ENCODE measurements around the gene FXYD2. TPM values are rescaled to one million over a fixed set of nuclear protein-coding genes. Genes with fewer than 3 reads are reported as not detected.

FXYD2 gene
- total RNA-seq, 6 experiments from 2014 or later, result 0.40 TPM; not detected in 5

DNA sequence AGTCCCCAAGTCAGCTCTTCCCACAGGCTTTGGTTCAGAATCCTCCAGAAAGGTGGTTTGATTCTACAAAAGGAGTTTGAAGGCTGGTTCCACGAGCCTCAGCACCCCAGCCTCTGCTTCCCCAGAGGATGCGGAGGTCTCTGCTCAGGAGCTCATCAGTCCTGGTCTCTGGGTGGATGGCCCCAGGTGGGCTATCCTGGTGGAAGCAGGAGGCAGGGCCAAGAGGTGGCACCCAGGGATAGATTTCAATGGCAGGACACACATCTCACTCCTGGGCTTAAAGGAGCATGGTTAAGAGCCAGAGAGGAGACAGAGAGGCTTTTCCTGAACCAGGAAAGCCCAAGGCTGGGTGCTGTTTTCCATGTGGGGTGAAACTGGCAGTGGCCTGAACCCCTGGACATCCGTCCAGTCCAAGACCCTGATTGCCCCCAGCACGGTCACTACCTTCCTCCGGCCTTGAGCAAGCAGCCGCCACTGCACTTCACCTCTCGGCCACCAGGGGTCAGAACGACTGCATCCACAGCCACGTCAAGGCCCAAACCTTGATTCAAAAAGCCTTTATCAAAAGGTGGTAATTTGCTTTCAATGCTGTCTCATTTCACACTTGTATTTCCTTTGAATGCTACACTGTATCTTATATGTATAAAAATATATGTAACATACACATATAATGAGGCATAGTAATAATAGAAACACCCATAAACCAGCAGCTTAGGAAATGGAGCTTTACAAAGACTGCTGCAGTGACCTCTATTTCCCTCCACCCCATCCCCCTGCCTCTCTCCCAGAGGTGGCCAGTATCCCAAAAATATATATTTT is 19.3 kb upstream of the FXYD2 start:
- peaks cover 19% of the 10 kb centered on the region for H3K27me3 Mint-ChIP-seq (ENCODE audit: insufficient read depth)
- peak; percentile 36 for DNase-seq

DNA sequence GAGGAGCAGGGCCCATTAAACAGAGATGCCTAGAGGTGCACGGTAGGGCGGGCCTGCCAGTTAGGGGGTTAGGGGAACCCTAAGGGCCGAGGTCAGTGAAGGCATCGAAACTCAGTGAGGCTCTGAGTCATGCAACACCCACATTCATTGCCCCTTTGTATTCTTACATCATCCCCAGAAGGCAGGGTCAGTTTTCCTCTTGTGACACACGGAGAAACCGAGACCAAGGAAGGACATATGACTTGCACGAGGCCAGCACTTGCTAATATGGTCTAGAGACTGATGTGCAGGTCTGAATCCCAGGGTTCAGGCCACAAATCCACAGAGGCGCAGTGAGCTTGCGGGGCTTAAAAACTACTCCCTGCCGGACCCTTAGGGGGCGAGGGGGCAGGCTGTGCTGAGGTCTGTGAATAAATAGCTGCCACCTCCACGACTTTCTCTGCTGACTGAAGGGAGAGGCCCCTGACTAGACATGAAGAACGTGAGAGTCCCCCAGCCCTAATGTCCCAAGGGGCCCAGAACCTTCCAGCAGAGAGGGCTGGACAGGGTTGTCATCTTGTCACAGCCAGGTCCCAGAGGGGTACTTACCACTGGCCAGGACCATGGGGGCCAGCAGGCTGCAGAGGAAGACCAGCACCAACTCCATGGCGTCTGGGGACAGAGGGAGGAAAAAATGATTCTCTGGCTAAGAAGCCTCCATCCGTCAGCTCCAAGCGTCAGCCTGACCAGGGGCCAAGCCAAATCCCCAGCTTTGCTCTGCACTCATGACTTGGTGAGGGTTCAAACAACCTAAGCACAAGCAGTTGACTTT is 17.8 kb upstream of the FXYD2 start:
- Mint-ChIP-seq H3K27ac (no peak overlapping the region), H3K9me3 (no peaks in the 10 kb centered on the region), H3K27me3 (ENCODE audit: insufficient read depth) (peaks cover 29% of the 10 kb centered on the region), H3K4me3 (no peak overlapping the region), H3K4me1 (ENCODE audit: low read depth) (no peaks in the 10 kb centered on the region), H3K36me3 (ENCODE audit: low read depth) (no peaks in the 10 kb centered on the region)
- TF ChIP-seq, protein P1, sequence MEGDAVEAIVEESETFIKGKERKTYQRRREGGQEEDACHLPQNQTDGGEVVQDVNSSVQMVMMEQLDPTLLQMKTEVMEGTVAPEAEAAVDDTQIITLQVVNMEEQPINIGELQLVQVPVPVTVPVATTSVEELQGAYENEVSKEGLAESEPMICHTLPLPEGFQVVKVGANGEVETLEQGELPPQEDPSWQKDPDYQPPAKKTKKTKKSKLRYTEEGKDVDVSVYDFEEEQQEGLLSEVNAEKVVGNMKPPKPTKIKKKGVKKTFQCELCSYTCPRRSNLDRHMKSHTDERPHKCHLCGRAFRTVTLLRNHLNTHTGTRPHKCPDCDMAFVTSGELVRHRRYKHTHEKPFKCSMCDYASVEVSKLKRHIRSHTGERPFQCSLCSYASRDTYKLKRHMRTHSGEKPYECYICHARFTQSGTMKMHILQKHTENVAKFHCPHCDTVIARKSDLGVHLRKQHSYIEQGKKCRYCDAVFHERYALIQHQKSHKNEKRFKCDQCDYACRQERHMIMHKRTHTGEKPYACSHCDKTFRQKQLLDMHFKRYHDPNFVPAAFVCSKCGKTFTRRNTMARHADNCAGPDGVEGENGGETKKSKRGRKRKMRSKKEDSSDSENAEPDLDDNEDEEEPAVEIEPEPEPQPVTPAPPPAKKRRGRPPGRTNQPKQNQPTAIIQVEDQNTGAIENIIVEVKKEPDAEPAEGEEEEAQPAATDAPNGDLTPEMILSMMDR (IDR thresholded peaks at IDR 0.05), result no peak
- no peak for DNase-seq

More for the DNA sequence above, 19.3 kb upstream of the FXYD2 start:
- TF ChIP-seq, protein P1 (IDR thresholded peaks at IDR 0.05), result peak; percentile 99
- Mint-ChIP-seq H3K27ac (no peak overlapping the region), H3K4me3 (no peak overlapping the region), H3K4me1 (ENCODE audit: low read depth) (no peaks in the 10 kb centered on the region), H3K36me3 (ENCODE audit: low read depth) (no peaks in the 10 kb centered on the region), H3K9me3 (no peaks in the 10 kb centered on the region)

DNA sequence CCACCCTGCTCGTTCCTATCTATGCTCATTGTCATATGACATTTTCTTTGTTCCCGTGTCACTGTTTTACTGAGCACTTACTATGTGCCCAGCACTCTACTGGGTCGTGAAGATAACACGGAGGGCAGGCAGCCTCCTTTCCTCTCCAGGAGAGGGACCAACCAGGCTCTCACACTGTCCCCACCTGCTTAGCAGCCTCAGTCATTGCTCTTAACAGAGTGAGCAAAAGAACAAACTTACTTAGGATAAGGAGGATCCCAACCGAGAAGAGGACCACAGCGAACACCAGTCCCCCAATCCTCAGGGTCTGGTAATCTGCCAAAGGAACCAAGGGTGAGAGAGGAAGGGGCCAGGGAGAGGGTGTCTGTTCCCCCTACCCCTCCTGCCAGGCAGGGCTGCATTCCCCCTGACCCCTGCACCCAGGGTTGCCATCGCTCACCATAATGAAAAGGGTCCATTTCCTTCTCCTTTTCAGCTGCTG is 17.0 kb upstream of the FXYD2 start:
- H3K36me3 Mint-ChIP-seq (ENCODE audit: low read depth), result no peaks in the 10 kb centered on the region
- H3K4me3 Mint-ChIP-seq, result no peak overlapping the region
- TF ChIP-seq, protein P1 (IDR thresholded peaks at IDR 0.05), result no peak
- no peak for DNase-seq
- H3K27ac Mint-ChIP-seq, result no peak overlapping the region
- H3K9me3 Mint-ChIP-seq, result no peaks in the 10 kb centered on the region
- peaks cover 31% of the 10 kb centered on the region for H3K27me3 Mint-ChIP-seq (ENCODE audit: insufficient read depth)
- H3K4me1 Mint-ChIP-seq (ENCODE audit: low read depth), result no peaks in the 10 kb centered on the region

DNA sequence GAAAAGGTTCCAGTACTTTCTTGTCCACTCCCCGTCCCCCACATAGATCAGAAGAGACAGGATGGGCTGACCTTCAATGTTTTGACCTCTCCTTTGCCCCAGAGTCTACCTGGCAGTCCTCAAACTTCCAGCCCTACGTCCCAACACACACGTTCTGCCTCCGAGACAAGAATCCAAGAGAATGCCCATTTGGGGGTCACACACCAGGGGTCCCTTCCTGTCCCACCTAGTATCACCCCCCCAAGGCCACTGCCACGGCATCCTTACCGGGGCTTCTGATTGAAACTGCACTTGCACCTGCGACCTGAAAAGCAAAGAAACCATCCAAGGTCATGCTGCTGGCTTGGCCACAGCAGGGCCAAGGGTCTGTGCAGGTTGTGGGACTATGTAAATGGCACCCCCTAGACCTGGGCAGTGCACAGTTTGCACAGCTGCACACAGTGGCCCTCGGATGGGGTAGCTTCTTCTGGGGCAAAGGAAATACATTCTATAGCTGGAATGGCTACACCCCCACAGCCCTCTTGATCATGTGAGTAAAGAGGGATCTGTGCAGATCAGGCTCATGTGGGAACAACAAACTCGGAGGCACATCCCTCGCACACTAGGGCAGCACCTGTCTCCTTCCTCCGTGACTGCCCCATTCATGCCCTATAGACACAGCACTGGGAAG is 16.5 kb upstream of the FXYD2 start:
- Mint-ChIP-seq H3K27me3 (ENCODE audit: insufficient read depth) (peaks cover 36% of the 10 kb centered on the region), H3K27ac (no peak overlapping the region), H3K4me3 (no peak overlapping the region)

More for the DNA sequence above, 16.5 kb upstream of the FXYD2 start:
- no peak for DNase-seq
- TF ChIP-seq, protein P1 (IDR thresholded peaks at IDR 0.05), result no peak
- H3K36me3 Mint-ChIP-seq (ENCODE audit: low read depth), result no peaks in the 10 kb centered on the region
- H3K4me1 Mint-ChIP-seq (ENCODE audit: low read depth), result no peaks in the 10 kb centered on the region
- H3K9me3 Mint-ChIP-seq, result no peaks in the 10 kb centered on the region

All from HFFc6 (cell line).